Measurements from ENCODE around the gene CISTR.
A peak's percentile ranks its signal among the peaks of the same experiment; 100 is the strongest.

GRCh38 chr12:53791735-53792326 is 40.1 kb upstream of the CISTR start:
- TF ChIP-seq CTCF (tag by site-specific recombination; IDR thresholded peaks at IDR 0.05), result no peak
- no peak for TF ChIP-seq TCF7L2 (IDR thresholded peaks at IDR 0.05; ENCODE audit: borderline replicate concordance, low read depth, low read length)
- no peak for TF ChIP-seq ZNF654 (tag by site-specific recombination; IDR thresholded peaks at IDR 0.05; ENCODE audit: low read depth)
- no peak for TF ChIP-seq ZNF701 (tag by site-specific recombination; IDR thresholded peaks at IDR 0.05)
- TF ChIP-seq ZNF416 (tag by site-specific recombination; IDR thresholded peaks at IDR 0.05), result no peak
- 0 out of 2 replicates have a peak, but pooled peaks have one; percentile 45 for TF ChIP-seq ZNF580 (tag by site-specific recombination; IDR thresholded peaks at IDR 0.05)

Data from HEK293 (cell line).